Keratinocyte (primary cell): ENCODE results near the gene RASAL3. TPM values are rescaled to one million over a fixed set of nuclear protein-coding genes. Genes with fewer than 3 reads are reported as not detected.

Source experiments
- DNase-seq: peaks from one replicate; pipeline ENCODE4 v3.0.0-alpha.2; 2011; ENCODE audit warnings: low read depth, missing footprints, low spot score
- FAIRE-seq: peaks from 2 replicates; lab custom pipeline; 2011; peaks lifted over from hg19 to GRCh38; lab: Jason Lieb, UNC
- H2AFZ ChIP-seq: 2 replicates; pipeline ENCODE4 v1.6.0; 2012; ENCODE audit warnings: low read length, control low read depth, inconsistent platforms; ENCODE audit not compliant: control insufficient read depth
- H3K27ac ChIP-seq: 2 replicates; pipeline ENCODE4 v1.5.1; 2011; ENCODE audit warnings: low read length; ENCODE audit not compliant: control insufficient read depth, insufficient read depth
- H3K27me3 ChIP-seq: 3 replicates; pipeline ENCODE4 v1.6.0; 2011; ENCODE audit warnings: low read length; ENCODE audit not compliant: control insufficient read depth, insufficient read depth; ENCODE audit errors: extremely low read depth
- H3K36me3 ChIP-seq, 2 experiments: 2 replicates in 1 of 2; 3 replicates in 1 of 2; pipeline ENCODE4 v1.5.1; 2011; ENCODE audit warnings: low read length in 2 of 2, mild to moderate bottlenecking in 1 of 2; ENCODE audit not compliant: control insufficient read depth in 2 of 2, insufficient read depth in 2 of 2; ENCODE audit errors: extremely low read depth in 1 of 2
- H3K4me1 ChIP-seq: 3 replicates; pipeline ENCODE4 v1.5.1; 2011; ENCODE audit warnings: low read length; ENCODE audit not compliant: control insufficient read depth, insufficient read depth; ENCODE audit errors: extremely low read depth
- H3K4me2 ChIP-seq: 3 replicates; pipeline ENCODE4 v1.6.0; 2011; ENCODE audit warnings: low read depth, low read length; ENCODE audit not compliant: control insufficient read depth, insufficient read depth; ENCODE audit errors: extremely low read depth
- H3K4me3 ChIP-seq, 3 experiments: fragments of 200-600 bp in 1 of 3; sonication (generic) in 1 of 3; 2 replicates in 2 of 3; 3 replicates in 1 of 3; pipeline ENCODE4 v1.5.1; 2011 to 2016; ENCODE audit warnings: low read length in 3 of 3, mild to moderate bottlenecking in 3 of 3, control low read depth in 2 of 3, inconsistent platforms in 1 of 3, low read depth in 1 of 3, mixed read lengths in 1 of 3, mixed run types in 1 of 3, moderate library complexity in 1 of 3; ENCODE audit not compliant: control insufficient read depth in 2 of 3, insufficient read depth in 2 of 3; ENCODE audit errors: extremely low read depth in 1 of 3
- H3K79me2 ChIP-seq: 2 replicates; pipeline ENCODE4 v1.6.0; 2012; ENCODE audit warnings: low read length; ENCODE audit not compliant: control insufficient read depth, insufficient read depth
- H3K9ac ChIP-seq: 3 replicates; pipeline ENCODE4 v1.6.0; 2011; ENCODE audit warnings: low read length; ENCODE audit not compliant: control insufficient read depth, insufficient read depth; ENCODE audit errors: extremely low read depth
- H3K9me1 ChIP-seq: 3 replicates; pipeline ENCODE4 v1.6.0; 2011; ENCODE audit warnings: low read length; ENCODE audit not compliant: control insufficient read depth, insufficient read depth; ENCODE audit errors: extremely low read depth
- H3K9me3 ChIP-seq: 2 replicates; pipeline ENCODE4 v1.5.1; 2012; ENCODE audit warnings: low read depth, low read length; ENCODE audit not compliant: control insufficient read depth
- H4K20me1 ChIP-seq: 3 replicates; pipeline ENCODE4 v1.6.0; 2011; ENCODE audit warnings: low read length; ENCODE audit not compliant: control insufficient read depth, insufficient read depth; ENCODE audit errors: extremely low read depth
- CTCF ChIP-seq, 3 experiments: IDR thresholded peaks in 1 of 3; conservative IDR thresholded peaks in 1 of 3; optimal IDR thresholded peaks in 1 of 3; 2 replicates in 2 of 3; 3 replicates in 1 of 3; pipeline versions ENCODE3 to v1.5.1; 2011; ENCODE audit warnings: low read length in 3 of 3, mild to moderate bottlenecking in 3 of 3, moderate library complexity in 2 of 3, control low read depth in 1 of 3, inconsistent platforms in 1 of 3; ENCODE audit not compliant: insufficient read depth in 2 of 3; ENCODE audit errors: extremely low read depth in 1 of 3
- EZH2 ChIP-seq: IDR thresholded peaks from one replicate; pipeline ENCODE4 v1.6.1; 2012; ENCODE audit warnings: inconsistent platforms, mild to moderate bottlenecking, low read length, moderate library complexity
- dilution Hi-C: fragments of 300-500 bp; cut with MboI; formaldehyde crosslinking; loops from one replicate; pipeline ENCODE4 v1.7.0; 2020; ENCODE audit warnings: low sequenced_read_pairs; ENCODE audit not compliant: extremely low pct_ligation_motif_present
- polyA plus RNA-seq, 5 experiments: library from polyadenylated mRNA; depleted of rRNA in 3 of 5; stranded (reverse) in 3 of 5; stranded (forward) in 1 of 5; unstranded in 1 of 5; fragments of >200 nt; gene quantifications; 1 replicate in 1 of 5; 2 replicates in 3 of 5; 3 replicates in 1 of 5; pipeline versions ENCODE4 v1.2.1 to v1.2.3, GENCODE V29; 2011 to 2012; ENCODE audit warnings: missing spikeins in 2 of 5, low read depth in 1 of 5, low replicate concordance in 1 of 5

Gene RASAL3
- polyA plus RNA-seq, 1 donor (not counting 4 experiments of a cell fraction or from before 2014, with no cell fraction given), result not detected

- no peak for TF ChIP-seq EZH2
- no peak for TF ChIP-seq CTCF (optimal IDR thresholded peaks at IDR 0.05 in 1 of 3, IDR thresholded peaks at IDR 0.05 in 1 of 3, conservative IDR thresholded peaks at IDR 0.05 in 1 of 3; ENCODE audit: extremely low read depth in 1 of 3, insufficient read depth in 2 of 3, low read length in 3 of 3)
- FAIRE-seq (no peak), DNase-seq (no peak)
- Histone ChIP-seq H3K27ac (no peak overlapping the region), H3K79me2 (no peaks in the 10 kb centered on the region), H3K27me3 (peaks cover 5% of the 10 kb centered on the region), H3K4me3 (no peak overlapping the region), H3K4me2 (no peak overlapping the region), H3K9ac (no peak overlapping the region), H3K4me1 (no peaks in the 10 kb centered on the region), H4K20me1 (no peaks in the 10 kb centered on the region), H3K9me3 (no peaks in the 10 kb centered on the region), H3K36me3 (no peaks in the 10 kb centered on the region), H3K9me1 (no peaks in the 10 kb centered on the region), H2AFZ (no peak overlapping the region)
- dilution Hi-C loops, result no loop called here
These were observed 17.3 kb downstream of the RASAL3 start for GRCh38 chr19:15447057-15447456.

GRCh38 chr19:15445807-15446376 is 18.5 kb downstream of the RASAL3 start:
- Histone ChIP-seq H3K36me3 (no peaks in the 10 kb centered on the region), H3K27ac (no peak overlapping the region), H3K27me3 (peaks cover 5% of the 10 kb centered on the region), H3K4me3 (no peak overlapping the region), H4K20me1 (no peaks in the 10 kb centered on the region), H2AFZ (no peak overlapping the region), H3K9me1 (no peaks in the 10 kb centered on the region), H3K4me2 (no peak overlapping the region), H3K4me1 (no peaks in the 10 kb centered on the region), H3K79me2 (no peaks in the 10 kb centered on the region), H3K9ac (no peak overlapping the region), H3K9me3 (no peaks in the 10 kb centered on the region)
- dilution Hi-C loops, result no loop called here
- FAIRE-seq, result no peak
- TF ChIP-seq EZH2 (no peak), CTCF (optimal IDR thresholded peaks at IDR 0.05 in 1 of 3, IDR thresholded peaks at IDR 0.05 in 1 of 3, conservative IDR thresholded peaks at IDR 0.05 in 1 of 3; ENCODE audit: extremely low read depth in 1 of 3, insufficient read depth in 2 of 3, low read length in 3 of 3) (no peak)
- DNase-seq, result no peak
